Subcutaneous adipose tissue (tissue), 4 donors: ENCODE measurements around the gene NRXN3. TPM values are rescaled to one million over a fixed set of nuclear protein-coding genes. Genes with fewer than 3 reads are reported as not detected.

Source experiments
- total RNA-seq, 4 donors: library from RNA; depleted of rRNA; stranded (reverse); fragments of >200 nt; gene quantifications; one replicate each; pipeline ENCODE4 v1.1.0, GENCODE V29; 2016
- TF ChIP-seq, protein P1 (sequence below): fragments of 450-650 bp; IDR thresholded peaks from one replicate; pipeline ENCODE4 v1.5.1; 2016; ENCODE audit warnings: low read depth, mild to moderate bottlenecking, control low read depth, antibody characterized with exemption, moderate library complexity

NRXN3 gene
- total RNA-seq, 4 donors from 2014 or later, result 0.57 to 2.4 (median 1.1) TPM; not detected in 1

DNA sequence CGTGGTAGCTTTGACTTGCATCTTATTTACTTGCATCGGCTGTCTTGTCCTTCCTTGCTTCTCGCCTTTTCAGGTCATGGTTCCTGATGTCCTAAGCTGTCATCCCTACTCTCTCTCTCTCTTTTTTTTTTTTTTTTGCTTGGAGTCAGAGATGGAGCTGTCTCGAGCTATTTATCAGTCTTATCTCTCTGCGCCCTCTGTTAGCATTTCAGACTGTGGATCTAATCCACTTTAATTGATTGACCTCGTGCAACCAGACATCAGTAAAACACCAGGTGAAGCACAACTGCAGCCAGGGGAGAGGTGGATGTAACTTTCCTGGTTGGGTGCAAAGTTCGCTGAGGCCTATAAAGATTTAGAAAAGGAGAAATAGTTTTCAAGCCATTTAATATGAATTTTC lies 1486.3 kb downstream of the NRXN3 start:
- TF ChIP-seq, protein P1, sequence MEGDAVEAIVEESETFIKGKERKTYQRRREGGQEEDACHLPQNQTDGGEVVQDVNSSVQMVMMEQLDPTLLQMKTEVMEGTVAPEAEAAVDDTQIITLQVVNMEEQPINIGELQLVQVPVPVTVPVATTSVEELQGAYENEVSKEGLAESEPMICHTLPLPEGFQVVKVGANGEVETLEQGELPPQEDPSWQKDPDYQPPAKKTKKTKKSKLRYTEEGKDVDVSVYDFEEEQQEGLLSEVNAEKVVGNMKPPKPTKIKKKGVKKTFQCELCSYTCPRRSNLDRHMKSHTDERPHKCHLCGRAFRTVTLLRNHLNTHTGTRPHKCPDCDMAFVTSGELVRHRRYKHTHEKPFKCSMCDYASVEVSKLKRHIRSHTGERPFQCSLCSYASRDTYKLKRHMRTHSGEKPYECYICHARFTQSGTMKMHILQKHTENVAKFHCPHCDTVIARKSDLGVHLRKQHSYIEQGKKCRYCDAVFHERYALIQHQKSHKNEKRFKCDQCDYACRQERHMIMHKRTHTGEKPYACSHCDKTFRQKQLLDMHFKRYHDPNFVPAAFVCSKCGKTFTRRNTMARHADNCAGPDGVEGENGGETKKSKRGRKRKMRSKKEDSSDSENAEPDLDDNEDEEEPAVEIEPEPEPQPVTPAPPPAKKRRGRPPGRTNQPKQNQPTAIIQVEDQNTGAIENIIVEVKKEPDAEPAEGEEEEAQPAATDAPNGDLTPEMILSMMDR, result no peak

DNA sequence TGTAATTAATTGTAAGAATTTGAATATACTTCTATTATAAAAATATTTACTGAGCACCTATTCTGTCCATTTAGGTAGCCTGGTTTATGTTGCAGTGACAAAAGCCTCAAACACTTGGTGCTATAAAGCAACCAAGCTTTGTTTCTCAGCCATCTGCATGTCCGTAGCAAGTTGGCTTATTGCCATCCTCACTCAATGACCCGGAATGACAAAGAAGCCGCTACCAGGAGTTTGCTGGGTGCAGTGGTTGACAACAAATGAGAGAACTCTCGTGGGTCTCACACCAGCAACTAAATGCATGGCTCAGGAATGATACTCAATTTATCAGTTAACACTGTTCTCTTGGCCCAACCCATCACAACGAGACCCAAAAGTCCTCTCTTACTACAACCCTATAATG lies 1488.0 kb downstream of the NRXN3 start:
- TF ChIP-seq, protein P1, result no peak

DNA sequence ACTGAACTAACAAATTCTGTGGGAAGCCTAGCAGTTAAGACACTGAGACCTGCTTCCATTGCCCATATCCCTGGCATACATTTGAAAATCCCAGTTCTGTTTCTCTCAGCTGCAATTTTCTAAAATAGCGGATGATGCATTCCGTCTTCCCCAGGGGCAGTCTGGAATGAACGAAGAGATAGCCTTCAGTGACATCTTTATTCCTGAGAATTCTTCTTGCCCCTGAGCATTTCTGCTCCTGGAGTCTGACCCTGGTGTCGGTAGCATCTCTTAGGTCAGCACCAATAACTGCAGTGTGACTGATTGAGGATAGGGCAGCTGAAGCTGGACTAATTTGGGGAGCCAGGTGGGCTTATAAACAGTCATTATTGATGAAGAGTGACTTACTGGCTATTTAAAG lies 1488.6 kb downstream of the NRXN3 start:
- TF ChIP-seq, protein P1, result no peak

DNA sequence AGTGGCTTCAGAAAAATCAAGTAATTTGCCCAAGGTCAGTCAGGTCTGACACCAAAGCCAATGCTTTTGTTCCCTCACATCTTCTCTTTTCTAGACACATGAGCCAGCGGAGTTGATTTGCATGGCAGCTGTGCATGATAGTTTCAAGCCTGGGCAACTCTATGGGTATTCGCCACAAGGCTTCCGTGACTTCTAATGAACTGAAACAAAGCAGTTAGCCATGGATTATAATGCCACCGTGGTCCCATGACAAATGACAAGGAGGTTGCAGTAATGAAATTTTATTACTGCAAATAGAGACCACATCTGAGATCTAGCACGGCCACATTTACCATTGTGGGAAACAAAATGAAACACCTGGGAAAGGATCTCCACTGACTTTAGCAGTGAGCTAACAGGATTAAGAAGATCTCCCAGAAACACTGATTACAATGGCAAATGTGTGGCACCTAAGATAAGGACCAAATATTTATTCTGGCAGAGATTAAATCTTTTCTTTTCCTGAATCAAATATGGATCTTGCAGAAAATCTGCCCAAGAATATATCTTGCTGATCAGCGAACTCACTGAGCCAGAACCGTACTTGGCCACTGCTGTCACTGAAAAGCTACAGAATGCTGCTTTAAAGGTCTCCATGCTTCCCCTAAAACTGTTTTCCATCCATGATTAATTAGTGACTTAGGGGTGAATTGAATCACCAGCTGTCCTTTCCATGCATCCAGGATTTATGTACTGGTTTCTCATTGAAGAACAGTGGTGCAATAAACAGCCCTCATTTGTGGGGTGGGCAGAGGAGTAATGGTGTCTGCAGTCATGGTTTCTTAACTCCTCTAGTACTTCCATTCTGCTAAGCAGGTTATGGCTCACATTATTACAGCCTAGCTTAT lies 1490.1 kb downstream of the NRXN3 start:
- TF ChIP-seq, protein P1, result no peak

DNA sequence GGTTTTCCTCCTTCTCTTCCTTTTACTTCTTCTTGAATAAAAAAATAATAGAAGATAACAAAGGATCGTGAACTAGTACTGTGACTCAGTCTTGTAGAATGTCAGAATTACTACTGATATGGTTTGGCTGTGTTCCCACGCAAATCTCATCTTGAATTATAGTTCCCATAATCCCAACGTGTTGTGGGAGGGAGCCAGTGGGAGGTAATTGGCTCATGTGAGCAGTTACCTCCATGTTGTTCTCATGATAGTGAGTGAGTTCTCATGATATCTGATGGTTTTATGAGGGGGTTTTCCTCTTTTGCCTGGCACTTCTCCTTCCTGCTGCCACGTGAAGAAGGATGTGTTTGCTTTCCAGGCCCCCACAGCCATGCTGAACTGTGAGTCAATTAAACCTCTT lies 1491.6 kb downstream of the NRXN3 start:
- TF ChIP-seq, protein P1, result no peak

DNA sequence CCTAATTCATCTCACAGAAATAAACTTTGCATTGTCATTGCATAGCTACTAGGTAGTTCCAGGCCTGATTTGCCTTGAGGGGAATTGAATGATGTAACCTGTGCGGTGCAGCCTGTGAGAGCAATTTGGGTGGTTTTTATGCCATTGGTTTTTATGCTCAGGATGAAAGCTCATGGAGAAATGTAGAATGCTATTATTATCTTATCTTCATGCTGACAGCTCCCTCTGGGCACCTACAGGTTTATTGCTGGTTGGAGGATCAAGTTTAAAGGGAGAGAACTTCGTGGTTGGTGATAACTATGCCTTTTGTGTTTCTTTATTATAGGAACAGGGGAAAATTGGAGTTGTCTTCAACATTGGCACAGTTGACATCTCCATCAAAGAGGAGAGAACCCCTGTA lies 1493.3 kb downstream of the NRXN3 start:
- TF ChIP-seq, protein P1, result no peak

DNA sequence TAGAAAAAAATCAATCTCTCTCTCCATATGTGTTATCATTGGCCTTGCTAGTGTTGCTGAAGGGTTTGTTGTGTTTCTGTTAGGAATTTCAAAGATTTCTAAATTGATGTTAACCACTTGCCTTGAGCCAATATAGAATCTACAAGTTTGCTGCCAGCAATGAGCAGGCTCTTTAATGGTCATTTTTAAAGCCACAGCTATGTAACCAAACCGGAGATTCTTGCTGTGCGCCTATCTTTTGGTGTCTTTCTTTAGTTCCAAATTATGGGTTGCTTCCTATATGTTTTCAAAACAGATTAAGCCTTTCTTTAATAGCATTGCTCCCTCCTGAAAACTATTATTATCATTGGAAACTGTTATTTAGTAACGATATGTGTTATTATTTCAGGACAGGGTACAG lies 1495.4 kb downstream of the NRXN3 start:
- TF ChIP-seq, protein P1, result no peak
